Measurements from ENCODE around the gene BCLAF1. TPM values are rescaled to one million over a fixed set of nuclear protein-coding genes. Genes with fewer than 3 reads are reported as not detected.

BCLAF1 gene
- total and polyA plus RNA-seq, 2 of the 8 experiments (the other 6 are each of a cell fraction or from before 2014, with no cell fraction given): 30.5 to 230 TPM

DNA sequence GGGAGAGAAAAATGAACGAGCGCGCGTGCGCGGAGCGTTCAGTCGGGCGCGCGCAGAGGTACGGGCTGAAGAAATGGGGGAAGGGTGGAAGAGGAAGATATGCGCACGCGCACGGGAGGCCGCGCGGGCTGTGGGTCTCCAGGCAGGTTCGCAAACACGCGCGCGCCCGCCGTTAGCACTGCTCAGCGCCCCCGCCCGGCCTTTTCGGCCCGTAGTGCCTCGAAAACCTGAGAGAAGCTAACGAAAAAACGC, 393 bp downstream of the BCLAF1 start (continued):
- no peak for TF ChIP-seq RFX5 (IDR thresholded peaks at IDR 0.05; ENCODE audit: borderline replicate concordance, low read depth, low read length)
- TF ChIP-seq EGR1 (IDR thresholded peaks at IDR 0.05; ENCODE audit: borderline replicate concordance, low read depth, low read length): no peak
- no peak for TF ChIP-seq KDM4A (IDR thresholded peaks at IDR 0.05; ENCODE audit: low read depth, low read length, severe bottlenecking)
- TF ChIP-seq CHD1 (IDR thresholded peaks at IDR 0.05; ENCODE audit: low read depth, low read length): no peak
- TF ChIP-seq BRCA1 (IDR thresholded peaks at IDR 0.05; ENCODE audit: low read depth, low read length): no peak
- no peak for TF ChIP-seq CTBP2 (IDR thresholded peaks at IDR 0.05; ENCODE audit: borderline replicate concordance, insufficient read depth, insufficient read length, low read length)
- TF ChIP-seq ATF2 (IDR thresholded peaks at IDR 0.05; ENCODE audit: low read length): no peak
- peak; percentile 19; the same call in 1 of the 2 replicates for TF ChIP-seq BACH1 (IDR thresholded peaks at IDR 0.05; ENCODE audit: low read length)
- TF ChIP-seq TEAD4 (IDR thresholded peaks at IDR 0.05; ENCODE audit: low read depth, low read length): no peak
- no peak for TF ChIP-seq RNF2 (IDR thresholded peaks at IDR 0.05; ENCODE audit: borderline replicate concordance, low read depth, low read length, missing control alignments, poor library complexity, severe bottlenecking)
- no peak for TF ChIP-seq SIX5 (IDR thresholded peaks at IDR 0.05; ENCODE audit: low read depth, low read length)
- TF ChIP-seq POLR2A (IDR thresholded peaks at IDR 0.05; ENCODE audit: control extremely low read depth in 1 of 2, low read depth in 2 of 2, low read length in 2 of 2): peak in 1 of 2 experiments; percentile 49; a peak in 1 of 3 replicates
- TF ChIP-seq SAP30 (IDR thresholded peaks at IDR 0.05; ENCODE audit: insufficient read depth, insufficient replicate concordance, low read length): no peak

All from H1 (cell line).